ENCODE data around the gene DNAJC4.
"Not testable (repeated sequence)": the region's sequence is repeated elsewhere in the genome, so short reads cannot be mapped to it uniquely, and the experiment has no call there.

Gene DNAJC4

DNA sequence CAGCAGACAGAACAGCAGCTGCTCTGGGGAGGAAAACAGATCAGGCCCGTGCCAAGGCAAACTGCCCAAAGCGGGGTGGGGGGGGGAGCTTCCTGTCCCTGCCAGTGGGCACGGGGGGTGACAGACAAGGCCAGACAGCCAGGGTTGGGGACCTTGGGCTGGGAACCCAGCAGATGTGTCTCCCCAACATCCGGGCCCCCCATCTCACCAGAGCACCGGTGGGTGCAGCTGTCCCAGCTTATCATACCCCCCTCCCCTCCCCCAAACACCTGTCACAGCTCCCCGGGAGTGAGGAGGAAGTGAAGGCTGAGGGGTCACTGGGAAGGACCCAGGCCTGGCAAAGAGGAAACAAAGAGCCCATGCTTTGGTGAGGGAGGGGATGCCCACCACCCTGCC lies 15.1 kb downstream of the DNAJC4 start:
- no peak for DNase-seq (ENCODE audit: low read depth)

DNA sequence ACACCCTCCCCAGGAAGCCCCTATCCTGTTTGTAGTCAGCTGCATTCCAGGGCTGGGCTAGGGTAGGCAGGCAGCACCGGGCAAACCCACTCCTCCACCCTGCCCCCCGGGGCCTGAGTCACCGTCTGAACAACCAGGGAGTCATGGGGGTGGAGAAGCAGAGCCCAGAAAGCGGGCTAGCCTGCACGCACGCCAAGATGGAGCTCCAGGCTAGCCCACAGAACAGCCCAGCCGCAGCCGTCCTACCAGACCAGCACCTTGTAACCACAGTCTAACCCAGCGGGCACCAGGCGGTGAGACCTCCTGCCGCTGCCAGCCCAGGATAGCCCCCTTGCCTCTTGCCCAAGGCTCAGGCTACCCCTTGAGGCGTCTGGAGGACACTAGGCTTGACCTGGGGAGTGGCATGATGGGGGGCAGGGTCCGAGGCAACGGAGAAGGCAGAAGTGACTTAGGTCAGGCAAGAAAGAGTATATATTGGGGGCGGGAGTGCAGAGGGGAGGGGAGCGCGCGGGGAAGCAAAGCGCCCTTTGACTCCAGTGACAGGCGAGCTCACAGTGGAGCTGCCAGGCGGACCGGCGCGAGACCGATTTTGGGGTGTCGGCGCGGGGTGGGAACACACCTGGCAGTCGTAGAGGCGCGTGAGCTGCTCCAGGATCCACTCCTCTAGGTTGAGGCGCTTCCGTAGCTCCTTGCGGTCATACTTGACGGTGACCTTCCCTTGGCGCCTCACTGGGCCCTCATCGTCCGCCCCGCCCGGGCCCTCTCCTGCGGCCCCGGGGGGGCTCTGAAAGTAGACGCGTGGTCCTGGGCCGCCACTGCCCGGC lies 15.7 kb downstream of the DNAJC4 start:
- peak; percentile 70 for DNase-seq (ENCODE audit: low read depth)

DNA sequence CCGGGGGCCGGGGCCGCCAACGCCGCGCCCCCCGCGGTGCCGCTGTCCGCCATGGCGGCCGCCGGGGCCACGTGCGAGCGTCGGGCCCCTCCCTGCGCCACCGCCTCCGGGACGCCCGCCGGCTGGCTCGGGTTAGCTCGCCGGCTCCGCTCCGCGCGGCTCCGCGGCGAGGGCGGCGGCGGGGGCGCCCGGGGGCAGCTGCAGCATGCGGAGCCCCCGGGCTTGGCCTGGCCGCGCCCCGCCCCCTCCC lies 16.2 kb downstream of the DNAJC4 start:
- not testable (repeated sequence) for DNase-seq (ENCODE audit: low read depth)

DNA sequence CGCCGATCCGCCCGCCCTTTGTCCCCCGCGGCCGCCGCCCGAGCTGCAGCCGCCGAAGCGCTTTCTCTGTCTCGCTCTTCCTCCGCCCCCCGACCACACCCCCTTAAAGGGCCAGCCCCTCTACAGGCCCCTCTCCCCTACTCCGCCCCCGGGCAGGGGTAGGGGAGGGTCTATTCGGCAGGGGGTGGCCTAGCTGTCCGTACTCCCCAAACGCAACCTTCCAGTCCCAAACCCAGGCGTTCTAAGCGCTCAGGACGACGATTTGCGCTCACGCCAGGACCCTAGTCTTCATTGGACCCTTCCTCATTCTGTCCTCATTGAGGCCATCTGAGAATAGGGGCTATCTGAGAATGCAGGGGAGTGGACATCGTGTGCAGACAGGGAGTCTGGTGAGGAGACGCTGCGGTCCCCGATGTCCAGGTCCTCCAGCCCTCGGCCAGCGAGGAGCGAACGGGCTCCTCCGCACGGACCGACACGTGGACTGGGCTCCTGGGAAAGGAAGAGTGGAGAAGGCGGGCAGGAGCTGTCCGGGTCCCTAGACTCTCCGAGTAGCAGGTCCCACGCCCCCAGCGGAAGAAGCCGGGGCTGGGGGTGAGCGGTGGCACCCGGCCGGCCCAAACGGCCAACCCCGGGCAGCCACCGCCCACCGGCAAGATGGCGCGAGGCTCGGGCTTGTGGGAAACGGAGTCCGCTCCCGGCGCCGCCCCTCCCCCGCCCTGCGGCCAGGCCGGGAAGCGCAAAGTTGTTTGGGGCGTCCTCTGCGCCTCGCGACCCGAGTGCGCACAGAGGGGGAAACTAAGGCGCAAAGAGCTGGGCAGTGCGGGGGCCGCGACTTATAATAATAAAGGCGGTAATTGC lies 16.8 kb downstream of the DNAJC4 start, which contains the start of gene PPP1R14B:
Gene PPP1R14B, minus strand, starts transcription at position 73 of the 858 bp plus-strand sequence. CDS start 270 bp downstream, outside the sequence.
- DNase-seq (ENCODE audit: low read depth): no peak

DNA sequence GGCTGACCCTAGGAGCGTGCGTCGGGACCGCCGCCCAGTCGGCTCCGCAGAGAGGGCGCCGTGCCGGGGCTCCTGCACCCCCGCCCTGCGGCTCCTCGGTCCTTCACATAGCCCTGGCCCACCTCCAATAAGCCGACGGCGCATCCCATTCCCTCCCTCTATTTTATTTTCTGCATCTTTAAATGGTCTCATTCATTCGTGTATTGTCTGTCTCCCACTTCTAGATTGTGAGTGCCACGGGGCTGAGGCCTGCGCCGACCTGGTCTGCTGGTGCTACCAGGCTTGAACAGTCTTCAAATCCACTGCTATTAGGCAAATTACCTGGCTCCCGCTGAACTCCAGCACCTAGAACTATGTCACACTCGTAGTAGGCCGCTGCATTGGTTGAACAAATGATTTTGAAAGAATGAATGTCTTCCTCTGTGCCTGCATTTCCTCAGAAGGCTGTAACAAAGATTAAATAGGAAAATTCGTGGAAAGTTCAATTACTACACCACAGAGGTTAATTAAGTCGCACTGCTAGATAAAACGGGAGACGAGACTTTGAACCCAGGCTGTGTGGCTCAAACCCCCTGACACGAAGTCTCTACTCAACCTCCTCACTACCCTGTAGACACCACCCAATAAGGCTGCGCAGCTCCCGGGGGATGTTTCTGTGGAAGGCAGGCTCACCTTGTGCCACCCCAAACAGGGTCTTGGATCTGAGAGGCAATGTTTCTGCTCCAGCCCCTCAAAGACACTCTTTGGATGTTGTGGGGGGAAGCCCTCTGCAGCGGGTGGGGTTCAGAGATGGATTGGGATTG lies 17.6 kb downstream of the DNAJC4 start:
- DNase-seq (ENCODE audit: low read depth): no peak

DNA sequence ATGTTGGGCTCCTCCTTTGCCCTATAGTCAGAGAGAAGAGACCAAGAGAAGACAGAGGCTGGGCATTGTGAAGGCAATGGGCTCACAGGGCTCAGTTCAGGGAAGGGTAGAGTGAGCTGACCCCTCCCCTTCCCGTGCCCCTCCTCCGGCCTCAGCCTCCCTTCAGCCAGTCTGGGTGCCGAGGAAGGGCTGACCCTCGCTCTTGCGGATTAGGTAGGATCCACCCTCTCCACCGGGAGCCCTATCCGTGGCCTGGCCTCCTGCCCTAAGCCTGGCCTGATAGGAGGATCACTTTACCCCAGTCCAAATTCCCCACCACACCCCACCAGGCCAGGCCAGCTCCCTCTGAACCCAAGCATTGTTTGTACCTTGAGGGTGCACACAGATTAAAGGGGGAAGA lies 18.2 kb downstream of the DNAJC4 start:
- no peak for DNase-seq (ENCODE audit: low read depth)

DNA sequence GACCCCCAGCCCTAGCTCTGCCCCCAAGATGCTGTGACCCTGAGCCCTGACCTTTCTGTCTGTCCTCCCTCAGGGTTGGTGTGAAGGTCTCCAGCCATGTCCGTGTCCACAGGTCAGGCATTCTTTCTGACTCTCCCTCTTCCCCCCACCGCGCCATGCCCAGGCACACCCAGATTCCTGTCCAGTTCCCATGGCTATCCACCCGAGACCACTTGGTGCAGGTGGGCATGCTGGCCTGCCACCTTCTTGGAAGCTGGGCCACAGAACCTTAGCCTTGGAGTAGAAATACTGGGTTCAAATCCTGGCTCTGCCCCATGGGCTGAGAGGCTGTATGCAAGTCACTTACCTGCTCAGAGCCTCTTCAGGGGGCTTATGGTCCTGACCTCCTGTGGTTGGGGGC lies 18.7 kb downstream of the DNAJC4 start:
- no peak for DNase-seq (ENCODE audit: low read depth)

DNA sequence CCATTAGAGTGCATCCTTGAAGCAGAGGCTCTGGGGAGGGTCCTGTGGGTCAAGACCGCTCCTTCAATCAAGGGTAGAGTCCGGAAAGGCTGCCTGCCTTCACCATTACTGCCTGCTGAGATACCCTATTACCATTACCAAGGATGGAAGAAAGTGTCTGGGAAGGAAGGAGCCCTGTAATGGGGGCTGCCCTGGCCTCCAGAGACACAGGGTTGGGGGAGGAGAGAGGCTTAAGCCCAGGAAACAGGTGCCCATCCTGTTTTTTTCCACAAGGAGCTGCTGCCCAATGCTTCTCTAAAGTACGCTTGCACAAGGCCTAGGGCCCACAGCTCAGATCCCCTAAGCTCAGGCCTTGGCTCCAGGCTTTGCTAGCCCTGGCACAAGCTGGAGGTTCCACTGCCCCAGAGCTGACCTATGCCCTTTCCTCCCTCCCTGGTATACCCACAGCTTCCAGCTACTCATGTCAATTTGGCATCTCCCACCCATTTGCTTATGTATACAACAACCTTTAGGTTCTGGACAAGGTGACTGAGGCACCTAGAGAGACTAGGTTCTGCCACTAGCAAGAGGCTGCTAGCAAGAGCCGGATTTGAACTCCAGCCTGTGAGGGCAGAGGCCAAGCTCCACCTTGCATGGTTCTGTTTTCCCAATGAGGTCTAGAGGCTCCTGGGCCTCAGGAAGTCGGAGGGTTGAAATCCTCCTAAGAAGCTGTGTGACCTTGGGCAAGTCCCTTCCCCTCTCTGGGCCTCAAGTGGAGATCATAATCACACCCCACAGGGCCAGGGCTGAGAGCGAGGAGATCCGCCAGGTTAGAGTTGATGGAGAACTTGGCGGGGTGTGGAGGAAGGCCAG lies 19.4 kb downstream of the DNAJC4 start:
- DNase-seq (ENCODE audit: low read depth): no peak

DNA sequence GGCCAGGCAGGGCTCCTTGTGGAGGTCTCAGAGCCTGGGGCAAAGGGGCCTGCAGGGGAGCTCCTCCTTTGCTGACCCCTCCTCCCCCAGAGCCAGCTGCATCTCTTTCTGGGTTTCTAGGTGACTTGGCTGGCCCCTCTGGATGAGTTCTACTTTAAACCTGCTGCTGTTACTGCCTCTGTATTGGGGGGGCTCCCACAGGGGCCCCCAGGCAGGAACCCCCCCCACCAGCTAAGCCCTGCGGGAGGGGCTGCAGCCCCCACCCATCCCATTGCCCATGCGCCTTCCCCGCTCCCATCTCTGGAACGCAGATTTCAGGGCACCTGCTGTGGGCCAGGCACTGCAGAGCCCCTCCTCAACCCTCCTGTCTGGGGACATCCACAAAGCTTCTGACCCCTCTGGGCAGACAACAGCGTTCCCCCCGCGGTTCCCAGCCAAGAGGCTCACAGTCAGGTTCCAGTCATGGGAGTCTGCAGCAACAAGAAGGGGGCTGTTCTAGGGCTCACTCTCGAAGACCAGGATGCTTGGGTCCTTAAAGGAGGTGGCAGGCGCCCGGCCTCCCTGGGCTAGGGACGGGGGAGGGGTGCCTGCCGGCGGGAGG lies 20.2 kb downstream of the DNAJC4 start:
- no peak for DNase-seq (ENCODE audit: low read depth)

DNA sequence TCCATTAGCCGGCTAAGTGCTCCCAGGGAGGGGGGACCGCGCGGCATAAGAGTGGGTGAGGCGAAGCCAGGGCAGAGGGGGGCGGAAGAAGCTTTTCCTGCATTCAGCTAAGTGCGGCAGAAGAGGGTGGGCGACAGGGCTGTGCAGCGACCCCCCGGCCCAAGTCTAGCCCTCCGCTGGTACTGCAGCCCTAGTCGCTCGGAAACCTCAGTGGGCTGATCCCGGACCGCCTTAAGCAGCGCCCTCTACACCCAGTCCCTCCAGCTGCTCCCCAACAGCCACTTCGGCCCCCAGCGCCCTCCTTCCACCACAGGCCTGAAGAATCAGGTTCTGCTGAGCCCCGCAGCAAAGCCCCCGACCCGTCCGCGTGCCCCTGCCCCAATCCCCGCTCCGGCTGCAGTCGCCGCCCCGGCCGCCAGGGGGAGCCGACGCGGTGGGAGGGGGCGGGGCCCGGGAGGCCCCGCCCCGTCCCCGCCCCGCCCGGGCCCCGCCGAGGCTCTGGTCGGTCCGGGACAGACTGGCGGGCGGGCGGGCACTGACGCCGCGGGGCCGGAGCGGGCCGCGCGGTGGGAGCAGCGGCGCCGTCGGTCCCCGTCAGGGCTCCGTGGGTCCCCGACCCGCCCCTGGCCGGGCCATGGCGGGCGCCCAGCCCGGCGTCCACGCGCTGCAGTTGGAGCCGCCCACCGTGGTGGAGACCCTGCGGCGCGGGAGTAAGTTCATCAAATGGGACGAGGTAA lies 20.8 kb downstream of the DNAJC4 start, which contains the start of gene PLCB3:
Gene PLCB3, plus strand, starts transcription at position 515 of the 737 bp plus-strand sequence. Its CDS starts 120 bp downstream, at position 635.
- DNase-seq (ENCODE audit: low read depth): no peak

DNA sequence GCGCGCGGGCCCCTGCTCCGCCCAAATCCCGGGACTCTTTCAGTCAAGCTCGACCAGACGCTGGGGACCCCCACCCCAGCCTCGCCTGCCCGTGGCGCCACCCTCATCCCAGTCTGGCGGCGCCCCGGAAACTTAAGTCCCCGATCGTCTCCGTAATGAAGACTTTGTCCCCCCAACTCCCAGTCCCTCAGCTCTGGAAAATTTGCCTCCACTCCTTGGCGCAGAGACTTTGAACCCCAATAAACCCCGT lies 21.3 kb downstream of the DNAJC4 start:
- no peak for DNase-seq (ENCODE audit: low read depth)

DNA sequence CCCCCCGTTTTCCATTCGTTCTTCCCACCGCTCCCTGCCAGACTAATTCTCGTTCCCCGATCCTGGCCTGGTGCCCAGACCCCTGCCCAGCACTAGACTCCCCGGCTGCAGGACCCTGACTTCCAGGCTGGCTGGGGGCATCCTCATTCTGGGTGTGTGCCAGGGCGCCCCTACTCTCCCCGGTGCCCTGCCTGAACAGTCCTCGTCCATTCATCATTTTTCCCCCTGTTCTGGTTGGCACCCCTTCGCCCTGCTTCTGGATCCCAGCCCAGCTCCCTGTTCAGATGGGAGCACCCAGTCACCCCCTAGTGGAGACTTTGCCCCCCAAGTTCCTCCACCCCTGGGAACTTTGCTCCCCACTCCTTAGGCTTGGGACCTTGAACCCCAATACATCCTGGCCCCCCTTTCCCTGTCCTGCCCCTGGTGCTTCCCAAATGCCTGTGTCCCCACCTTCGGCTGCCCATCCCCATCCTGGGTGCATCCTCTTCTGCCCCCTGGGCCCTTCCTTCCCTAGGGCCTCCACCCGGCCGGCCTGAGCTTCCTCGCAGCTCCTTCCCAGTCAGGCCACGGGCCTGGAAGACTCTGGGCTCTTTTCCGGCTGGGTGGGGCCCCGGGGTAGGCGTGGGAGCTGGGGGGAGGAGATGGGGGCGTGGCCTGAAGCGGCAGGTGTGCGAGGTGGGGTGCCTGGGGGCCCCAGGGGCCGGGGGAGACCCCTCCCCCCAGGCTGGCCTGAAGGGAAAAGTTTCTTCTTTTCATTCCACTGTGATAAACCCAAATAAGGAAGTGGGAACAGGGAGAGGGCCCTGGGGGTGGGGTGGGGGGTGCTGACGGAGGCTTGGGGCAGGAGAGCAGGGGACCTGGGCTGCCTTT lies 21.9 kb downstream of the DNAJC4 start:
- DNase-seq (ENCODE audit: low read depth): no peak

DNA sequence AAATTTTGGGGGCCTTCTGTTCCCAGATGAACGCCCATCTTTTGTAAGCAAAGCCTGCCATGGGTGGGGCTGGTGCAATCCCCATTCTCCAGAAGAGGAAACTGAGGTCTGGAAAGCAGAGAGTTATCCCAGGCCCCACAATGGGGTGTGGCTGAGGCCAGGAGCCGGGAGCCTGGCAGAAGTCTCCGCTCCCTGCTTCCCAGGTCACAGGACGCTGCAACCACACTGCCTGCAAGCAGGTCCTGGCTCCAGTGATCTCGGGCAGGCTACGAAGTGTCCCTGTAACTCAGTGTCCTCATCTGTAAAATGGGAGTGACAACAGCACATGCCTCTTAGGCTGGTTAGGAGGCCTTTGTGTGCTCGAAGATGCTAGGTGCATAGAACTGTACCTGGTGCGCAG lies 22.7 kb downstream of the DNAJC4 start:
- DNase-seq (ENCODE audit: low read depth): no peak

DNA sequence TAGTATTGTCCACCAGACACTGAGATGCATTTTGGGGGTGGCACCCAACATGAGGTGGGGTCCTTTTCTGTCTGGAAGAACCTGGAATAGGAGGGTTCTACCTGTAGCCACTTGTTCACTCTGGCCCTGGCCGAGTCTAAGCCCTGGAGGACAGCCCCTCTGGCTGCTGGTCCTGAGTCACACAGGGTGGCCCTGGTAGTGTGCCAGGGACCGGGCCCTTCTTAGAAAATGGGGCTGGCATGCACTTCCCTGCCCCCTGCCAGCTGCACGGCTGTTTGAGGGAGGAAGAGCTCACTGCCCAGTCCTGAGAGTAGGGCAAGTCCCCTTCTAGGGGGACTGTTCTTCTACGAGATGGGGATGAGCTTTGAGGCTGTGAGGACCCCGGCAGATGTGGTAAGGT lies 23.1 kb downstream of the DNAJC4 start:
- DNase-seq (ENCODE audit: low read depth): no peak

DNA sequence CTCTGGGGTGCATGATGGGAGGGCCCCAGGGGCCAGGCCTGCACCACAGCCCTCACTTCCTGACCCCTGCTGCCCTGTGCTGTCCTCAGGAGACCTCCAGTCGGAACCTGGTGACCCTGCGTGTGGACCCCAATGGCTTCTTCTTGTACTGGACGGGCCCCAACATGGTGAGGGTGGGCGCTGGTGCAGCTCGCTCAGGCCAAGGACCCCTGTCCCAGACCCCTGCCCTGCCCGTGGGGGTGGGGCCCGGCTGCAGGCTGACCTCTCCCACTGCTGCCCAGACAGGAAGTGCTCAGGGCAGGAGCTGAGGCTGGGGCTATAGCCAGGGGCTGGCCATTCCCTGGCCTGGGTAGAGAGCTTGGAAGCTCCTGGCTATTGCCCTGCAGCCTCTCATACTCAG lies 24.0 kb downstream of the DNAJC4 start:
- DNase-seq (ENCODE audit: low read depth): no peak

DNA sequence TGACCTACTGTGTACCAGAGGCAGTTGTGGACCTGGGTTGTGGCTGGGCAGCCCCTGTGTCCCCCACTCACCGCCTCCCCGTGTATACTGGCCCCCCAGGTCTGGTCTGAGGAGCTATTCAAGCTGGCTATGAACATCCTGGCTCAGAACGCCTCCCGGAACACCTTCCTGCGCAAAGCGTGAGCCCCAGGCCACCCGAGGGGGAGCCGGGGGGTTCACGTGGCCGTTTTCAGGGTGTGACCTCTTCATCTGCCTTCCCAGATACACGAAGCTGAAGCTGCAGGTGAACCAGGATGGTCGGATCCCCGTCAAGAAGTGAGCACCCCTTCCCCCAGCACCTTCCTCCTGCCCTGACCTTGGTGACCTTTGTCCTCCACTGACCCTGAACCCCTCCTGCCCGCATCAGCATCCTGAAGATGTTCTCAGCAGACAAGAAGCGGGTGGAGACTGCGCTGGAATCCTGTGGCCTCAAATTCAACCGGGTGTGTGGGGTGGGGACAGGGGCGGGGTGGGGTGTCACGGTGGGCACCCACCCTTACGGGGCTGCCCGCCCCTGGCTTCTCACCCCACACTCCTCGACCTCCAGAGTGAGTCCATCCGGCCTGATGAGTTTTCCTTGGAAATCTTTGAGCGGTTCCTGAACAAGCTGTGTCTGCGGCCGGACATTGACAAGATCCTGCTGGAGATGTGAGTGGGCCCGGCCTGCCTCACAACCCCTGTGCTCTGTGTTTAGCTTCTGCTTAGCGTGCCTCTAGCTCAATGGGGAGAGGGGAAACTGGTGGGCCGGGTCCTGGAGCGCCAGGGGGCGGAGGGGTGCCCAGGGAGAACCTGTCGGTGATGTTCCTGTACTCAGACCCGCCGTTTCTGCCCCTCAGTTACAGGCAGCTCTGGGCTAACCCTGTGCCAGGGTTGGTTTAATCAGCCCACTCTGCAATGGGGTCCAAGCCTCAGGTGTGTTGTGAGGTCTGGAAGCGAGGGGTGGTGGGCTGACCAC lies 25.1 kb downstream of the DNAJC4 start:
- DNase-seq (ENCODE audit: low read depth): no peak

DNA sequence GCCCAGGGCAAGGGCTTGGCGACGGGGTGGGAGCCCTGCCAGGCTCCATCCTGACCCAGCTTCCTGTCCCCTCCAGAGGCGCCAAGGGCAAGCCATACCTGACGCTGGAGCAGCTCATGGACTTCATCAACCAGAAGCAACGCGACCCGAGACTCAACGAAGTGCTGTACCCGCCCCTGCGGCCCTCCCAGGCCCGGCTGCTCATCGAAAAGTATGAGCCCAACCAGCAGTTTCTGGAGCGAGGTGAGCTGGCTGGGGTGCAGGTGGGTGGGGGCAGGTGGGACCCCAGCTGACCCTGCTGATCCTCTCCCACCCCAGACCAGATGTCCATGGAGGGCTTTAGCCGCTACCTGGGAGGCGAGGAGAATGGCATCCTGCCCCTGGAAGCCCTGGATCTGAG lies 26.0 kb downstream of the DNAJC4 start:
- no peak for DNase-seq (ENCODE audit: low read depth)

DNA sequence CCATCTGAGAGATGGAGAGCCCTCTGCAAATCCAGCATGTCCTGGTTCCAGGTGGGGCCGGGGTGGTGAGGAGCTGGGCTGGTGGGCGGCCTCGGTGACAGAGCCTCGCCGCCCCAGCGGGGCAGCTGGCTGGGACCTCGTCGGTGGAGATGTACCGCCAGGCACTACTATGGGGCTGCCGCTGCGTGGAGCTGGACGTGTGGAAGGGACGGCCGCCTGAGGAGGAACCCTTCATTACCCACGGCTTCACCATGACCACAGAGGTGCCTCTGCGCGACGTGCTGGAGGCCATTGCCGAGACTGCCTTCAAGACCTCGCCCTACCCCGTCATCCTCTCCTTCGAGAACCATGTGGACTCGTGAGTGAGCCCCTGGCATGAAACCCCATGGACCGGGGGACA lies 28.0 kb downstream of the DNAJC4 start:
- no peak for DNase-seq (ENCODE audit: low read depth)
